GM21423 (cell line): ENCODE data around the gene HECTD1.
"Not testable (repeated sequence)": the region's sequence is repeated elsewhere in the genome, so short reads cannot be mapped to it uniquely, and the experiment has no call there.

Experiments used
- ATAC-seq: cut with Tn5 transposase; IDR thresholded peaks from one replicate; pipeline ENCODE4 v1.9.1; 2021; ENCODE audit warnings: mild to moderate bottlenecking, moderate library complexity; ENCODE audit not compliant: unreplicated experiment

Gene HECTD1

DNA sequence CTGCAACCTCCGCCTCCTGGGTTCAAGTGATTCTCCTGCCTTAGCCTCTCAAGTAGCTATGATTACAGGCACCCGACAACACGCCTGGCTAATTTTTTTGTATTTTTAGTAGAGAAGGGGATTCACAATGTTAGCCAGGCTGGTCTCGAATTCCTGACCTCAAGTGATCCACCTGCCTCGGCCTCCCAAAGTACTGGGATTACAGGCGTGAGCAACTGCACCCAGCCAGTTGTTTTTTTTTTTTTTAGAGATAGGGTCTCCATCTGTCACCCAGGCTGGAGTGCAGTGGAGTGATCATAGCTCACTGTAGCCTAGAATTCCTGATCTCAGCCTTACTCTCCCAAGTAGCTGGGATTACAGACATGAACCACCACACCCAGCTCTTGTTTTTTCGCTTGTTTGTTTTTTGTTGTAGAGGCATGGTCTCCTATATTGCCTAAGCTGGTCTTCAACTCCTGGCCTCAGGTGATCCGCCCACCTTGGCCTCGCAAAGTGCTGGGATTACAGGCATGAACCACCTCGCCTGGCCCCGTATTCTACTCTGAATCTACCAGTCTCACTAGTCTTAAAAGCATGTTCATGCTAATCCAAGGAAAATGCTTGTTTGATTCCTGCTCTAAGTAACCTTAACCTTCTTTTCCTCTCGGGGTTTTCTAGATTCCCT, 149.8 kb downstream of the HECTD1 start:
- ATAC-seq: no peak

GRCh38 chr14:31057035-31057434, 150.6 kb downstream of the HECTD1 start:
- no peak for ATAC-seq

- ATAC-seq: not testable (repeated sequence)
These were observed 154.5 kb downstream of the HECTD1 start for GRCh38 chr14:31052905-31053586.

GRCh38 chr14:31051511-31051910, 156.1 kb downstream of the HECTD1 start:
- no peak for ATAC-seq

GRCh38 chr14:31051023-31051422, 156.6 kb downstream of the HECTD1 start:
- ATAC-seq: no peak
